ENCODE data around the gene GP1BA.

DNA sequence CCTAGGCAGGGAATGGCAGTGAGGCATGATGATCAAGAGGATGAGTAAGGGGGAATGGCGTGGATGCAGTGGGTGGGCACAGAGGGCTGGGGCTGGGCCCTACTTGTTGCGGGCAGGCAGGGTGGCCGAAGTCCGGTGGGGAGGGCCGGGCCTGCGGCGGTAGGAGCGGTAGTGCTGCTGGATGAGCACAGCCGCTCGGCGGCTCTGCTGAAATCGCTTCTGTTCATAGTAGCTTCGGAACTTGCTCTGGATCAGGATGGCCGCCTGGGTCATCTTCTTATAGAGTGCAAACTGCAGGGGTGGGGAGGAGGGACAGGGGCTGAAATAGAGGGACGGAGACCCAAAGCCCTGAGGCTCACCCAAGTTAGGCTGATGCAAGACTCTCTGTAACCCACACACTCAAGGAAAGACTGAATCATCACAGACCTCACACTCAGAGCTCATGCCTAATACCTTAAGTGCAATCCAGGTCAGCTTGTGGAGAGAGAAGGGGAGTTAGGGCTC lies 37.0 kb downstream of the GP1BA start:
- TF ChIP-seq, protein P1, sequence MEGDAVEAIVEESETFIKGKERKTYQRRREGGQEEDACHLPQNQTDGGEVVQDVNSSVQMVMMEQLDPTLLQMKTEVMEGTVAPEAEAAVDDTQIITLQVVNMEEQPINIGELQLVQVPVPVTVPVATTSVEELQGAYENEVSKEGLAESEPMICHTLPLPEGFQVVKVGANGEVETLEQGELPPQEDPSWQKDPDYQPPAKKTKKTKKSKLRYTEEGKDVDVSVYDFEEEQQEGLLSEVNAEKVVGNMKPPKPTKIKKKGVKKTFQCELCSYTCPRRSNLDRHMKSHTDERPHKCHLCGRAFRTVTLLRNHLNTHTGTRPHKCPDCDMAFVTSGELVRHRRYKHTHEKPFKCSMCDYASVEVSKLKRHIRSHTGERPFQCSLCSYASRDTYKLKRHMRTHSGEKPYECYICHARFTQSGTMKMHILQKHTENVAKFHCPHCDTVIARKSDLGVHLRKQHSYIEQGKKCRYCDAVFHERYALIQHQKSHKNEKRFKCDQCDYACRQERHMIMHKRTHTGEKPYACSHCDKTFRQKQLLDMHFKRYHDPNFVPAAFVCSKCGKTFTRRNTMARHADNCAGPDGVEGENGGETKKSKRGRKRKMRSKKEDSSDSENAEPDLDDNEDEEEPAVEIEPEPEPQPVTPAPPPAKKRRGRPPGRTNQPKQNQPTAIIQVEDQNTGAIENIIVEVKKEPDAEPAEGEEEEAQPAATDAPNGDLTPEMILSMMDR (conservative IDR thresholded peaks at IDR 0.05 in 1 of 2, IDR thresholded peaks at IDR 0.05 in 1 of 2; ENCODE audit: low read depth in 1 of 2, low read length in 2 of 2) = no peak
- TF ChIP-seq EZH2 (IDR thresholded peaks at IDR 0.05; ENCODE audit: low read length, missing control alignments) = no peak
